GM18520 (cell line): Measurements from ENCODE around the gene ZBTB7A.
"Not testable (repeated sequence)": the region's sequence is repeated elsewhere in the genome, so short reads cannot be mapped to it uniquely, and the experiment has no call there.

Experiments
- ATAC-seq: cut with Tn5 transposase; IDR thresholded peaks from one replicate; pipeline ENCODE4 v1.9.1; 2021; ENCODE audit not compliant: unreplicated experiment

ZBTB7A gene

GRCh38 chr19:3998667-3999412 lies 67.9 kb downstream of the ZBTB7A start:
- ATAC-seq: not testable (repeated sequence)

GRCh38 chr19:3995607-3996006 lies 71.1 kb downstream of the ZBTB7A start:
- ATAC-seq: no peak
